Sciatic nerve (tissue), 2 donors: ENCODE measurements around the gene PRRC1. TPM values are rescaled to one million over a fixed set of nuclear protein-coding genes. Genes with fewer than 3 reads are reported as not detected.

Source experiments
- ATAC-seq: fragments of 200-7000 bp; cut with Tn5 transposase; one replicate; pipeline ENCODE4 v1.9.1; 2020; ENCODE audit warnings: mild to moderate bottlenecking, moderate library complexity
- DNase-seq: peaks from one replicate; pipeline ENCODE4 v3.0.0-alpha.2; 2020; ENCODE audit warnings: low spot score
- intact Hi-C: fragments of 100-400 bp; cut with DNase I; formaldehyde crosslinking; loops from one replicate; pipeline ENCODE4 v1.14.2; 2022
- total RNA-seq: library from RNA; stranded (reverse); fragmentation: NEBNext Ultra II Directional; extraction: Animal tissue kit (Norgen Biotek cat#: 25700); gene quantifications from one replicate; pipeline ENCODE4 v1.2.1, GENCODE V29; 2021
- donor health status: DM: no; HTN: no; CAD: no.
- donor health status: DM: no; HTN: no; CAD: no.

The PRRC1 gene
- total RNA-seq, 1 donor from 2014 or later = 47.2 TPM

- intact Hi-C loops = no loop called here
- DNase-seq (no peak), ATAC-seq (peak; percentile 53)
Measured at GRCh38 chr5:127571314-127572131, 54.1 kb downstream of the PRRC1 start.

DNA sequence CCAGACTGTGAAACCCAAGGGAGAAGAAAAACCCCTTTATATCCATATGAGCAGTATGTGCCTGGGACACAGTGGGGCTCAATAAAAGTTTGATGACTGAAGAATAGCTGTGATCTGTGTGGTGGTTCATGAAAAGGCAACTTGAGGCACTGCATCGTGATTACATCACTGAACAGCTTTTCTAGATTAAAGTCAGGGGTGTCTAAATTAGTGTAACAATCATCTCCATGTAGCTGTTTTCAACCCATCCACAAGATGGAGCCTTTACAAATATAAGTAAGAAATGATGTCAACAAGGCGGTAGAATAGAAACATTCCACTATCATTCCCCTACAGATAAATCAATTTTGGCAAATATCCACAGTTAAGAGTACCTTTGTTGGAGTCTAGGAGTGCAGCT lies 55.5 kb downstream of the PRRC1 start:
- ATAC-seq = no peak
- intact Hi-C loops = no loop called here

GRCh38 chr5:127574852-127575679 lies 57.6 kb downstream of the PRRC1 start:
- DNase-seq (no peak), ATAC-seq (no peak)
- intact Hi-C loops = no loop called here

More for the DNA sequence above, 55.5 kb downstream of the PRRC1 start:
- no peak for DNase-seq

DNA sequence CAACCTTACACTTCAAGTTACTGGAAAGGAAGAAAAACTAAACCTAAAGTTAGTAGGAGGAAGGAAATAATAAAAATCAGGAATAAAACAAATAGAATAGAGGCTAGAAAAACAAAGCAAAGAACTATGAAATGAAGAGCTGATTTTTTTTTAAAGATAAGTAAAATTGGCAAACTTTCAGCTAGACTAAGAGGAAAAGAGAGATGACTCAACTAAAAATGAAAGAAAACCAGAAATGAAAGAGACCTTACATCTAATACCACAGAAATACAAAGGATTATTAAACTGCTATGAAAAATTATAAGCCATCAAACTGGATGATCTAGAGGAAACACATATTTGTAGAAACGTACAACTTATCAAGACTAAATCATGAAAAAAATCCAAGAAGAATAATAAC lies 60.0 kb downstream of the PRRC1 start:
- DNase-seq (no peak), ATAC-seq (no peak)
- intact Hi-C loops = no loop called here

DNA sequence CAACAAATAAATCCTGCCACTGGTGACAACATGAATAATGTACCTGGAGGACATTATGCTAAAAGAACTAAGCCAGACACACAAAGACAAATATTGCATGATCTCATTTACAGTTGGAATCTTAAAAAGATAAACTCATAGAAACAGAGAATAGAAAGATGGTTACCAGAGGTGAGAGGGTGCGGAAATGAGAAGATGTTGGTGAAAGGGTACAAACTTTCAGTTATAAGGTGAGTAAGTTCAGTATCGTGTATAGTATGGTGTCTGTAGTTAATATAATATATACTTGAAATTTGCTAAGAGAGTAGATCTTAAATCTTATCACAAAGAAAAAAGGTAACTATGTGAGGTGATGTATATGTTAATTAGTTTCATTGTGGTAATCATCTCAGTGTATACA lies 63.3 kb downstream of the PRRC1 start:
- DNase-seq = no peak
- no peak for ATAC-seq
- intact Hi-C loops = no loop called here

DNA sequence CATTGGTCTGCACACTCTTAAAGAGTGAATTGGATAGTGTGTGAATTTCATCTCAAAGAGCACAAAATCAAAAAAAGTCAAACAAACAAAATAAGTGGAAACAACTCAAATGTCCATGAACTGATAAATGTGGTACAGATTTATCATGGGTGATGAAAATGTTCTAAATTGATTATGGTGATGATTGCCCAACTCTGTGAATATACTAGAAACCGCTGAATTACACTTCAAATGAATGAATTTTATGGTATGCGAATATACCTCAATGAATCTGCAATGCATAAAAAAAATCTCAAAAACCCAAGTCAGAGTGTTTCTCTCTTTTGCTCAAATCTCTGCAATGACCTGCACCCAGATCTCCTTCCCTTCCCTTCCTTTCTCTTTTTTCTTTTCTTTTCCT lies 64.0 kb downstream of the PRRC1 start:
- intact Hi-C loops = no loop called here
- DNase-seq = no peak
- no peak for ATAC-seq

GRCh38 chr5:127582773-127583370 lies 65.4 kb downstream of the PRRC1 start:
- ATAC-seq (no peak), DNase-seq (no peak)
- intact Hi-C loops = no loop called here

DNA sequence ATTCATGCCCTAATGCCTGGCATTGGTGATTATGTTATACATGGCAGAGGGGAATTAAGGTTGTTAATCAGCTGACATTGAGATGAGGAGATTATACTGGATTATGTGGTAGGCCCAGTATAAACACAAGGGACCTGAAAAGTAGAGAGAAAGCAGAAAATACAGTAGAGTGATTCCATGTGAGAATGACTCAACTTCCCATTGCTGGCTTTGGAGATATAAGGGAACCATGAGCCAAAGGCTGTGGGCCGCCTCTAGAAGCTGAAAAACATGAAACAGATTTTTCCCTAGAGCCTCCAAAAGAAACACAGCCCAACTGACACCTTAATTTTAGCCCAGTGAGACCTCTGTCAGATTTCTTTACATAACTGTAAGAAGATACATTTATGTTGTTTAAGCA lies 66.4 kb downstream of the PRRC1 start:
- no peak for DNase-seq
- intact Hi-C loops = no loop called here
- no peak for ATAC-seq

- DNase-seq = no peak
- intact Hi-C loops = no loop called here
- ATAC-seq = peak; percentile 27
Measured at GRCh38 chr5:127585661-127586060, 68.2 kb downstream of the PRRC1 start.

GRCh38 chr5:127586066-127586770 lies 68.8 kb downstream of the PRRC1 start:
- intact Hi-C loops = no loop called here
- ATAC-seq = no peak

DNA sequence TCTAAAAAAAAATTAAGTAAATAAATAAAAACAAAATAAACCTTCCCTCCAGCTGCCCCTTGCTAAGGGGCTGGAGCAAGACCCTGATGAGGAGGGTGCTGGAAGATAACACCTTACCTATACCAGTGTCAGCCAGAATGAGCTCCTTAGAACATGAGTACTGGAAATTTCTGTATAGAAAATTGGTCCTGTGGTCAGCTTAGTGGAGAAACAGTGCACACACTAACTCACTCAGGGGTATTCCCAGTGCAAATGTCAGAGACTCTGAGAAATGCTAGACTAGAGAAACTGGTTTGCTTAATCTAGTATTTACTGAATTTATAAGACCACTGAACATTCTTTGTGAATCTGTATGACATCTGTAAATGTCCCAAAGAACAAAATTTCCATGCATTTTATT lies 69.4 kb downstream of the PRRC1 start:
- intact Hi-C loops = no loop called here
- no peak for DNase-seq
- ATAC-seq = no peak

More at GRCh38 chr5:127586066-127586770, 68.8 kb downstream of the PRRC1 start:
- DNase-seq = no peak

GRCh38 chr5:127587246-127587917 lies 69.9 kb downstream of the PRRC1 start:
- intact Hi-C loops = no loop called here
- no peak for ATAC-seq
- no peak for DNase-seq

DNA sequence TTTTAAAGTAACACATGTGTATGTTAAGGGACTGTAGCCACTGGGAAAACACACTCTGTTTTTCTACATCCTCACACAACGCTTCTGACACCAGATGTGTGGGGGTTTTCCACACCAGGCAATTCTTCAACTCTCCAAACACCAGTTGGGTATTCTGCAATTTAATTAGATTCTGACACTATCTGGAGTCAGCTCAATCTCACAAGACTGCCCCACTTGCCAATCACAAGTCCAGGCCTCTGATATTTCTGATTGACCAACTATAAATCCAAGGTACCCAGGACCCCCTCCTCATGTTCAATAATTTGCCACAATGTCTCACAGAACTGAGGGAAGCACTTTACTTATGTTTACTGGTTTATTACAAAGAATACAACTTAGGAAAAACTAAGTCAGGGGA lies 70.9 kb downstream of the PRRC1 start:
- intact Hi-C loops = no loop called here
- ATAC-seq (no peak), DNase-seq (no peak)

GRCh38 chr5:127589309-127590030 lies 72.0 kb downstream of the PRRC1 start:
- DNase-seq (no peak), ATAC-seq (no peak)
- intact Hi-C loops = no loop called here

- intact Hi-C loops = no loop called here
- DNase-seq = no peak
- no peak for ATAC-seq
Measured at GRCh38 chr5:127590156-127590722, 72.8 kb downstream of the PRRC1 start.

DNA sequence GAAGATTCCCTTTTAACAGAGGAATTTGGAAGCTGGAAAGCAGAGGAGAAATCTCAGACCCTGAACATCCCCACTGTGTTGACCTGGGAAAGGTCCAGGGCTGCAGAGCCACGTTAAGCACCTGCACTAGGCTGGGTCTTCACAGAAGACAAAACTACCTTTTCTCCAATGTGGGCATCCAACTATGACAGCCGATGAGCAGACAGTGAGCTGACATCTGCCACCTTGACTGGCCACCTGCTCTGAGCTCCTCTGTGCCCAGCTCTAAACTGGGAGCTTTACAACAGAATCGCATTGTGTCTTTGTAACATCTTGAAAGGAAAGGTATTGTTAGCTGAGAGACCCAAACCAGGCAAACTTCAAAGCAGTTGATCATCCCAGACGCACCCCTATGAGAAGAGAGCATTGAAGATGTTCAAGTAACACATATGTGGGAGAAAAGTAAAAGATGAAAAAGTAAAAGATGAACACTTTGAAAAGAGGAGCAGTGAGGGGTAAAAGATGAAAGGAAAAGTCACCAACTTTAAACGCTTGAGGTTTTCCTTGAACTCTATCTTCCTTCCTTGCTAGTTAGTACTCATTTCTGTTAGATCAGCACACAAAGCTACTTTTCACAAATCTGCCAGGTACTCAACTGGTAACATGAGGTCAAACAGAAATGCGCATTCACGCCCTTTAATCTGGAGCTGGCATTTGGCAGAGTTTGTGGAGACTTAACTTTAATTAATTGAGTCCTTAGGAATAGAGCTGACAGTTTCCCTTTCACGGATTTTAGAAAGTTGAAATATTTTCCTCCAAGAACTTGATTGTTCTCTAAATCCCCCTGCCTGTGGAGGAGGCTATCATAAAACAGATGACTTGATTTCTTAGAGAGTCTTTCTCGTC lies 78.3 kb downstream of the PRRC1 start:
- DNase-seq (no peak), ATAC-seq (no peak)
- intact Hi-C loops = no loop called here

DNA sequence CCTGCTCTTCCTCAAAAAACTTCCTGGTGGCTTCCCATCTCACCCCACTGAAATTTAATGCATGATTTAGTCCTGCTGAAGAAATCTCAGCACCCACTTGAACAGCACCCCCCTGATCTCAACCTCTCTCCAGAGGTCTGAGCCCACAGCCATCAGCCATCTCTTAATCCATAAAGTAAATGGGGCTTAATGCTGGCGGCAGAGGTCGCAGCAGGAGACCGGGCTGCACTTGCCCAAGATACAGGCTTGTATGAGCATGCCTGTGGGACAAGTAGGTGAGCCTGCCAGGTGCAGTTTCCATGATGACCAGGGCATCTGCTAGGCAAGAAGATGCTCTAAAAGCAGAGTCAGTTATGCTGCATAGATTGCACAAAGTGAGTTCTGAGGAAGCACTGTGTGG lies 79.1 kb downstream of the PRRC1 start:
- ATAC-seq (no peak), DNase-seq (no peak)
- intact Hi-C loops = no loop called here
